Measurements from ENCODE around the gene PIGT. TPM values are rescaled to one million over a fixed set of nuclear protein-coding genes. Genes with fewer than 3 reads are reported as not detected.

Gene PIGT
- polyA plus RNA-seq (2011; rRNA removed) (60.3 and 79.6 TPM in 2 replicates), polyA plus RNA-seq (2017; fragmentation: RNase III; extraction: RNeasy Plus Mini Kit Qiagen cat#74134 plus additional on column Dnase treatment) (62.0 to 71.8 TPM (median 66.2 TPM) in 3 replicates), polyA minus RNA-seq (2011; rRNA and poly(A)+ RNA removed) (83.2 and 86.7 TPM in 2 replicates)
- 90.7 and 110 TPM in 2 replicates for polyA plus RNA-seq (2012; cell fraction: cytosol; rRNA removed)
- 149 and 159 TPM in 2 replicates for polyA plus RNA-seq (2012; cell fraction: nucleus; rRNA removed)

DNA sequence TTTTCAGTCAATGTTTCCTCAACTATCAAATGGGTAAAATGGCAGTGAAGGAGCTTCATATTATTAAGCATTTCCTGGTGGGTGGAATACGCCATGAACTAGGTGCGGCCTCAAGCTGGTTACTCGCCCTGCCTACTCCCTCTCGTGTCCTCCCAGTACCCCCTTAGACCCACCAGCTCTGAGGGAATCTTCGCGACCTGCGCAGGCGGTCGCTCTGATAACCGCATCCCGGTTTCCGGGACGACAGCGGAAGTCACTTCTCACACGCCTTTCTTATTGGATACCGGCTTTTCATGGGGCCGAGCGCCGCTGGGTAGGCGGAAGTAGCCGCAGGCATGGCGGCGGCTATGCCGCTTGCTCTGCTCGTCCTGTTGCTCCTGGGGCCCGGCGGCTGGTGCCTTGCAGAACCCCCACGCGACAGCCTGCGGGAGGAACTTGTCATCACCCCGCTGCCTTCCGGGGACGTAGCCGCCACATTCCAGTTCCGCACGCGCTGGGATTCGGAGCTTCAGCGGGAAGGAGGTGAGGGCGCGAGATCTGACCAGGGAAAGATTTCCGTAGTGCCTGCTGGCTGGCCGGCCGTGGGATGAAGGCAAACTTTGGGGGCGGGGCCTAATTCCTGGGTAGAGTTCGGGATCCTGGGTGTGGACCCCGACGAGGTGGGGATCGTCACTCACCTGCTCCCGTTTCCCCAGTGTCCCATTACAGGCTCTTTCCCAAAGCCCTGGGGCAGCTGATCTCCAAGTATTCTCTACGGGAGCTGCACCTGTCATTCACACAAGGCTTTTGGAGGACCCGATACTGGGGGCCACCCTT, at the start of gene PIGT:
TSS of gene PIGT (plus strand) at position 320 of the 816 bp plus-strand sequence. CDS start at position 336, 16 bp downstream.
- peak; percentile 84 to 93 for ATAC-seq
- FAIRE-seq: no peak
- peak within 1 kb of the TSS; percentile 91 for H3K27ac ChIP-seq
- no peaks in the 10 kb centered on the region for H3K9me3 ChIP-seq
- peak; percentile 81 to 84 for DNase-seq (ENCODE audit: low read depth in 1 of 2, low spot score in 1 of 2)
- WGBS (ENCODE audit: missing lambda C conversion rate): 2% methylated on average over 40 of the region's 52 CpGs
- H3K4me2 ChIP-seq: peak within 1 kb of the TSS; percentile 82
- H3K4me3 ChIP-seq: peak within 1 kb of the TSS; percentile 92
- peaks cover 39% of the 10 kb centered on the region for H3K4me1 ChIP-seq
- ChIA-PET POLR2A (interaction anchor here (0.7 to 2.3 kb wide), 13 partner anchors 9 to 74 kb away, joined by 3 to 15 read pairs (median 3); partner anchors contain the start of gene SYS1), CTCF (interaction anchor here (0.9 to 7.9 kb wide), 5 partner anchors 12 to 355 kb away, joined by 3 to 70 read pairs (median 3); no protein-coding TSS in a partner anchor)
- TF ChIP-seq USF2 (IDR thresholded peaks at IDR 0.05) (no peak), RFX5 (IDR thresholded peaks at IDR 0.05) (peak; percentile 51; the same call in 1 of the 2 replicates), JUN (IDR thresholded peaks at IDR 0.05) (peak; percentile 66 to 89; a peak in 4 of 5 replicates), EP300 (IDR thresholded peaks at IDR 0.05) (no peak), BHLHE40 (IDR thresholded peaks at IDR 0.05; ENCODE audit: low read depth, low read length) (no peak), GATA3 (IDR thresholded peaks at IDR 0.05; ENCODE audit: borderline replicate concordance) (no peak), ATOH8 (CRISPR knock-in tag; IDR thresholded peaks at IDR 0.05; ENCODE audit: low read depth) (no peak), CTCF (IDR thresholded peaks at IDR 0.05) (no peak), NR3C1 (IDR thresholded peaks at IDR 0.05) (no peak), TFCP2L1 (CRISPR knock-in tag; IDR thresholded peaks at IDR 0.05) (0 out of 2 replicates have a peak, but pooled peaks have one; percentile 42), HOXB13 (CRISPR knock-in tag; IDR thresholded peaks at IDR 0.05; ENCODE audit: low read depth) (no peak), EHF (CRISPR knock-in tag; IDR thresholded peaks at IDR 0.05) (0 out of 2 replicates have a peak, but pooled peaks have one; percentile 38), FOSB (CRISPR knock-in tag; IDR thresholded peaks at IDR 0.05) (no peak), ZC3H11A (IDR thresholded peaks at IDR 0.05) (no peak), POLR2A (IDR thresholded peaks at IDR 0.05; ENCODE audit: low read length) (peak; percentile 93), MAFK (IDR thresholded peaks at IDR 0.05; ENCODE audit: partially characterized antibody) (no peak), E2F6 (IDR thresholded peaks at IDR 0.05; ENCODE audit: borderline replicate concordance, low read depth) (peak; percentile 52; the same call in 1 of the 2 replicates), SMC3 (IDR thresholded peaks at IDR 0.05) (no peak), ELK1 (IDR thresholded peaks at IDR 0.05; ENCODE audit: low read depth, low read length) (no peak), CBX8 (IDR thresholded peaks at IDR 0.05) (no peak), NFE2L2 (conservative IDR thresholded peaks at IDR 0.05; ENCODE audit: low read length) (no peak), CHD2 (IDR thresholded peaks at IDR 0.05; ENCODE audit: low read length, partially characterized antibody) (no peak), HOXB5 (CRISPR knock-in tag; IDR thresholded peaks at IDR 0.05) (0 out of 2 replicates have a peak, but pooled peaks have one; percentile 40), FOXS1 (CRISPR knock-in tag; IDR thresholded peaks at IDR 0.05) (no peak), HOXA7 (CRISPR knock-in tag; IDR thresholded peaks at IDR 0.05) (no peak)
- TF ChIP-seq, protein P1, sequence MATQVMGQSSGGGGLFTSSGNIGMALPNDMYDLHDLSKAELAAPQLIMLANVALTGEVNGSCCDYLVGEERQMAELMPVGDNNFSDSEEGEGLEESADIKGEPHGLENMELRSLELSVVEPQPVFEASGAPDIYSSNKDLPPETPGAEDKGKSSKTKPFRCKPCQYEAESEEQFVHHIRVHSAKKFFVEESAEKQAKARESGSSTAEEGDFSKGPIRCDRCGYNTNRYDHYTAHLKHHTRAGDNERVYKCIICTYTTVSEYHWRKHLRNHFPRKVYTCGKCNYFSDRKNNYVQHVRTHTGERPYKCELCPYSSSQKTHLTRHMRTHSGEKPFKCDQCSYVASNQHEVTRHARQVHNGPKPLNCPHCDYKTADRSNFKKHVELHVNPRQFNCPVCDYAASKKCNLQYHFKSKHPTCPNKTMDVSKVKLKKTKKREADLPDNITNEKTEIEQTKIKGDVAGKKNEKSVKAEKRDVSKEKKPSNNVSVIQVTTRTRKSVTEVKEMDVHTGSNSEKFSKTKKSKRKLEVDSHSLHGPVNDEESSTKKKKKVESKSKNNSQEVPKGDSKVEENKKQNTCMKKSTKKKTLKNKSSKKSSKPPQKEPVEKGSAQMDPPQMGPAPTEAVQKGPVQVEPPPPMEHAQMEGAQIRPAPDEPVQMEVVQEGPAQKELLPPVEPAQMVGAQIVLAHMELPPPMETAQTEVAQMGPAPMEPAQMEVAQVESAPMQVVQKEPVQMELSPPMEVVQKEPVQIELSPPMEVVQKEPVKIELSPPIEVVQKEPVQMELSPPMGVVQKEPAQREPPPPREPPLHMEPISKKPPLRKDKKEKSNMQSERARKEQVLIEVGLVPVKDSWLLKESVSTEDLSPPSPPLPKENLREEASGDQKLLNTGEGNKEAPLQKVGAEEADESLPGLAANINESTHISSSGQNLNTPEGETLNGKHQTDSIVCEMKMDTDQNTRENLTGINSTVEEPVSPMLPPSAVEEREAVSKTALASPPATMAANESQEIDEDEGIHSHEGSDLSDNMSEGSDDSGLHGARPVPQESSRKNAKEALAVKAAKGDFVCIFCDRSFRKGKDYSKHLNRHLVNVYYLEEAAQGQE (IDR thresholded peaks at IDR 0.05): no peak; the same call in 1 of the 2 replicates
- TF ChIP-seq, protein P2, sequence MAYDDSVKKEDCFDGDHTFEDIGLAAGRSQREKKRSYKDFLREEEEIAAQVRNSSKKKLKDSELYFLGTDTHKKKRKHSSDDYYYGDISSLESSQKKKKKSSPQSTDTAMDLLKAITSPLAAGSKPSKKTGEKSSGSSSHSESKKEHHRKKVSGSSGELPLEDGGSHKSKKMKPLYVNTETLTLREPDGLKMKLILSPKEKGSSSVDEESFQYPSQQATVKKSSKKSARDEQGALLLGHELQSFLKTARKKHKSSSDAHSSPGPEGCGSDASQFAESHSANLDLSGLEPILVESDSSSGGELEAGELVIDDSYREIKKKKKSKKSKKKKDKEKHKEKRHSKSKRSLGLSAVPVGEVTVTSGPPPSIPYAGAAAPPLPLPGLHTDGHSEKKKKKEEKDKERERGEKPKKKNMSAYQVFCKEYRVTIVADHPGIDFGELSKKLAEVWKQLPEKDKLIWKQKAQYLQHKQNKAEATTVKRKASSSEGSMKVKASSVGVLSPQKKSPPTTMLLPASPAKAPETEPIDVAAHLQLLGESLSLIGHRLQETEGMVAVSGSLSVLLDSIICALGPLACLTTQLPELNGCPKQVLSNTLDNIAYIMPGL (CRISPR knock-in tag; IDR thresholded peaks at IDR 0.05; ENCODE audit: borderline replicate concordance): no peak
- TF ChIP-seq, protein P3, sequence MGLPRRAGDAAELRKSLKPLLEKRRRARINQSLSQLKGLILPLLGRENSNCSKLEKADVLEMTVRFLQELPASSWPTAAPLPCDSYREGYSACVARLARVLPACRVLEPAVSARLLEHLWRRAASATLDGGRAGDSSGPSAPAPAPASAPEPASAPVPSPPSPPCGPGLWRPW (IDR thresholded peaks at IDR 0.05): no peak

All from A549 (cell line).